Measurements from ENCODE around the gene KIF16B.

Gene KIF16B

GRCh38 chr20:16551607-16552006 lies 21.6 kb downstream of the KIF16B start:
- no peak for ATAC-seq
- Mint-ChIP-seq H3K4me3 (no peak overlapping the region), H3K9me3 (no peaks in the 10 kb centered on the region), H3K36me3 (peaks cover 29% of the 10 kb centered on the region), H3K4me1 (peaks cover 37% of the 10 kb centered on the region), H3K27ac (no peak overlapping the region), H3K27me3 (no peaks in the 10 kb centered on the region)

- Mint-ChIP-seq H3K27ac (no peak overlapping the region), H3K4me3 (no peak overlapping the region), H3K36me3 (peaks cover 8% of the 10 kb centered on the region), H3K4me1 (peaks cover 20% of the 10 kb centered on the region), H3K9me3 (no peaks in the 10 kb centered on the region), H3K27me3 (no peaks in the 10 kb centered on the region)
- no peak for ATAC-seq
These were observed 25.1 kb downstream of the KIF16B start for GRCh38 chr20:16548068-16548672.

- Mint-ChIP-seq H3K36me3 (peaks cover 6% of the 10 kb centered on the region), H3K27me3 (no peaks in the 10 kb centered on the region), H3K27ac (no peak overlapping the region), H3K4me3 (no peak overlapping the region), H3K4me1 (peaks cover 15% of the 10 kb centered on the region), H3K9me3 (no peaks in the 10 kb centered on the region)
- ATAC-seq = no peak
These were observed 28.3 kb downstream of the KIF16B start for GRCh38 chr20:16544949-16545348.

GRCh38 chr20:16542477-16542876 lies 30.8 kb downstream of the KIF16B start:
- H3K4me1 Mint-ChIP-seq = peaks cover 12% of the 10 kb centered on the region
- H3K36me3 Mint-ChIP-seq = peaks cover 11% of the 10 kb centered on the region

GRCh38 chr20:16541878-16542277 lies 31.4 kb downstream of the KIF16B start:
- Mint-ChIP-seq H3K36me3 (peaks cover 11% of the 10 kb centered on the region), H3K27ac (no peak overlapping the region), H3K9me3 (no peaks in the 10 kb centered on the region), H3K4me3 (no peak overlapping the region), H3K4me1 (peaks cover 12% of the 10 kb centered on the region), H3K27me3 (no peaks in the 10 kb centered on the region)
- no peak for ATAC-seq

More at GRCh38 chr20:16542477-16542876, 30.8 kb downstream of the KIF16B start:
- no peaks in the 10 kb centered on the region for H3K27me3 Mint-ChIP-seq
- ATAC-seq = no peak
- no peaks in the 10 kb centered on the region for H3K9me3 Mint-ChIP-seq
- no peak overlapping the region for H3K4me3 Mint-ChIP-seq
- H3K27ac Mint-ChIP-seq = no peak overlapping the region

- H3K27me3 Mint-ChIP-seq = no peaks in the 10 kb centered on the region
- H3K9me3 Mint-ChIP-seq = no peaks in the 10 kb centered on the region
- peaks cover 14% of the 10 kb centered on the region for H3K4me1 Mint-ChIP-seq
- no peak overlapping the region for H3K4me3 Mint-ChIP-seq
- H3K36me3 Mint-ChIP-seq = peaks cover 11% of the 10 kb centered on the region
- ATAC-seq = no peak
- no peak overlapping the region for H3K27ac Mint-ChIP-seq
These were observed 32.0 kb downstream of the KIF16B start for GRCh38 chr20:16541226-16541625.

GRCh38 chr20:16539280-16540021 lies 33.8 kb downstream of the KIF16B start:
- no peak overlapping the region for H3K4me3 Mint-ChIP-seq
- ATAC-seq = no peak
- no peaks in the 10 kb centered on the region for H3K9me3 Mint-ChIP-seq
- H3K27ac Mint-ChIP-seq = no peak overlapping the region
- H3K36me3 Mint-ChIP-seq = peaks cover 11% of the 10 kb centered on the region
- no peaks in the 10 kb centered on the region for H3K27me3 Mint-ChIP-seq
- peaks cover 25% of the 10 kb centered on the region for H3K4me1 Mint-ChIP-seq

GRCh38 chr20:16538779-16539178 lies 34.5 kb downstream of the KIF16B start:
- Mint-ChIP-seq H3K9me3 (no peaks in the 10 kb centered on the region), H3K27me3 (no peaks in the 10 kb centered on the region), H3K36me3 (peaks cover 11% of the 10 kb centered on the region), H3K4me1 (peaks cover 25% of the 10 kb centered on the region), H3K4me3 (no peak overlapping the region), H3K27ac (no peak overlapping the region)
- no peak for ATAC-seq

GRCh38 chr20:16537918-16538317 lies 35.3 kb downstream of the KIF16B start:
- Mint-ChIP-seq H3K9me3 (no peaks in the 10 kb centered on the region), H3K4me3 (no peak overlapping the region), H3K36me3 (peaks cover 11% of the 10 kb centered on the region), H3K27me3 (no peaks in the 10 kb centered on the region), H3K27ac (no peak overlapping the region), H3K4me1 (peaks cover 25% of the 10 kb centered on the region)
- no peak for ATAC-seq

GRCh38 chr20:16537025-16537665 lies 36.1 kb downstream of the KIF16B start:
- H3K27me3 Mint-ChIP-seq = no peaks in the 10 kb centered on the region
- H3K4me1 Mint-ChIP-seq = peaks cover 25% of the 10 kb centered on the region
- no peak for ATAC-seq
- peaks cover 11% of the 10 kb centered on the region for H3K36me3 Mint-ChIP-seq
- no peaks in the 10 kb centered on the region for H3K9me3 Mint-ChIP-seq
- H3K4me3 Mint-ChIP-seq = no peak overlapping the region
- H3K27ac Mint-ChIP-seq = no peak overlapping the region

- Mint-ChIP-seq H3K27me3 (no peaks in the 10 kb centered on the region), H3K27ac (no peak overlapping the region), H3K4me1 (peaks cover 20% of the 10 kb centered on the region), H3K4me3 (no peak overlapping the region), H3K36me3 (peaks cover 6% of the 10 kb centered on the region), H3K9me3 (no peaks in the 10 kb centered on the region)
- no peak for ATAC-seq
These were observed 38.0 kb downstream of the KIF16B start for GRCh38 chr20:16535277-16535676.

- H3K27me3 Mint-ChIP-seq = no peaks in the 10 kb centered on the region
- H3K4me1 Mint-ChIP-seq = peaks cover 19% of the 10 kb centered on the region
- ATAC-seq = no peak
- H3K36me3 Mint-ChIP-seq = no peaks in the 10 kb centered on the region
- H3K27ac Mint-ChIP-seq = no peak overlapping the region
- no peak overlapping the region for H3K4me3 Mint-ChIP-seq
- H3K9me3 Mint-ChIP-seq = no peaks in the 10 kb centered on the region
These were observed 39.7 kb downstream of the KIF16B start for GRCh38 chr20:16533502-16533901.

- Mint-ChIP-seq H3K27me3 (no peaks in the 10 kb centered on the region), H3K4me1 (peaks cover 11% of the 10 kb centered on the region), H3K36me3 (peaks cover 8% of the 10 kb centered on the region), H3K4me3 (no peak overlapping the region), H3K9me3 (no peaks in the 10 kb centered on the region), H3K27ac (no peak overlapping the region)
- no peak for ATAC-seq
These were observed 41.8 kb downstream of the KIF16B start for GRCh38 chr20:16531485-16531884.

GRCh38 chr20:16530201-16530681 lies 43.0 kb downstream of the KIF16B start:
- Mint-ChIP-seq H3K27me3 (no peaks in the 10 kb centered on the region), H3K4me3 (no peak overlapping the region), H3K36me3 (peaks cover 18% of the 10 kb centered on the region), H3K27ac (no peak overlapping the region), H3K4me1 (peaks cover 2% of the 10 kb centered on the region), H3K9me3 (no peaks in the 10 kb centered on the region)
- ATAC-seq = no peak

- Mint-ChIP-seq H3K27ac (no peak overlapping the region), H3K27me3 (no peaks in the 10 kb centered on the region), H3K4me1 (no peaks in the 10 kb centered on the region), H3K36me3 (peaks cover 40% of the 10 kb centered on the region), H3K4me3 (no peak overlapping the region), H3K9me3 (no peaks in the 10 kb centered on the region)
- ATAC-seq = no peak
These were observed 45.2 kb downstream of the KIF16B start for GRCh38 chr20:16528078-16528477.

- no peaks in the 10 kb centered on the region for H3K9me3 Mint-ChIP-seq
- H3K27ac Mint-ChIP-seq = no peak overlapping the region
- H3K27me3 Mint-ChIP-seq = no peaks in the 10 kb centered on the region
- no peak for ATAC-seq
- H3K4me3 Mint-ChIP-seq = no peak overlapping the region
- no peaks in the 10 kb centered on the region for H3K4me1 Mint-ChIP-seq
- H3K36me3 Mint-ChIP-seq = peaks cover 46% of the 10 kb centered on the region
These were observed 45.8 kb downstream of the KIF16B start for GRCh38 chr20:16527438-16527837.

Measured in stimulated activated memory B cell treated with anti-CD40 and anti-IgM and Interleukin-4, amounts not matched to agents 10 μg/mL and 1 μg/mL and 100 μg/mL, for 72 hours (primary cell).